WTC11 (cell line): ENCODE data around the gene VAV2. TPM values are rescaled to one million over a fixed set of nuclear protein-coding genes. Genes with fewer than 3 reads are reported as not detected.

ENCODE experiments used
- ATAC-seq: fragments of 200-7000 bp; cut with Tn5 transposase; 2 replicates; pipeline ENCODE4 v1.10.0; 2021; ENCODE audit warnings: mild to moderate bottlenecking, moderate library complexity
- CTCF ChIA-PET: fragments of 300-600 bp; sonication (Branson Sonifier 250); formaldehyde crosslinking; loops from one replicate; lab custom pipeline; 2021; ENCODE audit warnings: antibody characterized with exemption; lab: Charles Lee
- POLR2A ChIA-PET: fragments of 350-600 bp; sonication (Branson Sonifier 250); formaldehyde crosslinking; loops from one replicate; lab custom pipeline; 2021; ENCODE audit warnings: antibody characterized with exemption; lab: Charles Lee
- DNase-seq: peaks from one replicate; pipeline ENCODE4 v3.0.0; 2021; ENCODE audit warnings: low spot score
- H3K27ac Mint-ChIP-seq: 2 replicates; pipeline ENCODE4 v1.8.0; 2021; ENCODE audit warnings: mixed read lengths
- H3K27me3 Mint-ChIP-seq: 2 replicates; pipeline ENCODE4 v1.8.0; 2021; ENCODE audit warnings: low read depth, mild to moderate bottlenecking, moderate library complexity, mixed read lengths
- H3K36me3 Mint-ChIP-seq: 2 replicates; pipeline ENCODE4 v1.8.0; 2021; ENCODE audit warnings: mixed read lengths
- H3K4me1 Mint-ChIP-seq: 2 replicates; pipeline ENCODE4 v1.8.0; 2022; ENCODE audit warnings: mixed read lengths
- H3K4me3 Mint-ChIP-seq: 2 replicates; pipeline ENCODE4 v1.8.0; 2021; ENCODE audit warnings: mild to moderate bottlenecking, moderate library complexity, mixed read lengths
- H3K9me3 Mint-ChIP-seq: 2 replicates; pipeline ENCODE4 v1.8.0; 2021; ENCODE audit warnings: mixed read lengths
- CREM ChIP-seq: sonication (generic); formaldehyde crosslinking; IDR thresholded peaks from 2 replicates; pipeline ENCODE4 v1.8.1; 2022; ENCODE audit warnings: mild to moderate bottlenecking, missing genetic modification reagents, moderate library complexity
- FOXP1 ChIP-seq: sonication (generic); formaldehyde crosslinking; IDR thresholded peaks from 2 replicates; pipeline ENCODE4 v1.8.0; 2022; ENCODE audit warnings: missing genetic modification reagents, mild to moderate bottlenecking, moderate library complexity, borderline replicate concordance
- MYBL2 ChIP-seq: sonication (generic); formaldehyde crosslinking; IDR thresholded peaks from 2 replicates; pipeline ENCODE4 v1.8.1; 2023; ENCODE audit warnings: mild to moderate bottlenecking, moderate library complexity, missing genetic modification reagents
- NFYB ChIP-seq: sonication (generic); formaldehyde crosslinking; conservative IDR thresholded peaks from 2 replicates; pipeline ENCODE4 v1.8.0; 2022; ENCODE audit warnings: low read depth, missing genetic modification reagents
- SOX15 ChIP-seq: fragments of 250-450 bp; sonication (Bioruptor Pico); IDR thresholded peaks from 2 replicates; pipeline ENCODE4 v1.9.0; 2021; ENCODE audit warnings: mild to moderate bottlenecking
- SP1 ChIP-seq: sonication (generic); formaldehyde crosslinking; conservative IDR thresholded peaks from 2 replicates; pipeline ENCODE4 v1.8.1; 2022; ENCODE audit warnings: missing genetic modification reagents
- ZNF121 ChIP-seq: sonication (generic); formaldehyde crosslinking; IDR thresholded peaks from 2 replicates; pipeline ENCODE4 v1.8.0; 2023; ENCODE audit warnings: missing genetic modification reagents
- ZNF671 ChIP-seq: fragments of 250-450 bp; sonication (Bioruptor Pico); IDR thresholded peaks from 2 replicates; pipeline ENCODE4 v1.8.0; 2021; ENCODE audit warnings: mild to moderate bottlenecking
- total RNA-seq: library from RNA; stranded (reverse); gene quantifications from 3 replicates; pipeline ENCODE4 v1.2.3, GENCODE V29; 2021
- TF ChIP-seq, protein P1 (sequence below): sonication (generic); formaldehyde crosslinking; IDR thresholded peaks from 2 replicates; pipeline ENCODE4 v1.8.0; 2023; ENCODE audit warnings: missing genetic modification reagents, mild to moderate bottlenecking, borderline replicate concordance
- TF ChIP-seq, protein P2 (sequence below): sonication (generic); formaldehyde crosslinking; IDR thresholded peaks from 2 replicates; pipeline ENCODE4 v1.8.1; 2023; ENCODE audit warnings: mild to moderate bottlenecking, missing genetic modification reagents, moderate library complexity
- TF ChIP-seq, protein P3 (sequence below): fragments of 250-450 bp; sonication (Bioruptor Pico); IDR thresholded peaks from 2 replicates; pipeline ENCODE4 v1.9.0; 2021; ENCODE audit warnings: mild to moderate bottlenecking, borderline replicate concordance
- TF ChIP-seq, protein P4 (sequence below): sonication (generic); formaldehyde crosslinking; IDR thresholded peaks from 2 replicates; pipeline ENCODE4 v1.8.0; 2022; ENCODE audit warnings: mild to moderate bottlenecking, missing genetic modification reagents
- TF ChIP-seq, protein P5 (sequence below): fragments of 250-450 bp; sonication (Bioruptor Pico); IDR thresholded peaks from 2 replicates; pipeline ENCODE4 v1.8.0; 2021; ENCODE audit warnings: mild to moderate bottlenecking

Gene VAV2
- total RNA-seq, 1 experiment from 2014 or later: 39.7 TPM

DNA sequence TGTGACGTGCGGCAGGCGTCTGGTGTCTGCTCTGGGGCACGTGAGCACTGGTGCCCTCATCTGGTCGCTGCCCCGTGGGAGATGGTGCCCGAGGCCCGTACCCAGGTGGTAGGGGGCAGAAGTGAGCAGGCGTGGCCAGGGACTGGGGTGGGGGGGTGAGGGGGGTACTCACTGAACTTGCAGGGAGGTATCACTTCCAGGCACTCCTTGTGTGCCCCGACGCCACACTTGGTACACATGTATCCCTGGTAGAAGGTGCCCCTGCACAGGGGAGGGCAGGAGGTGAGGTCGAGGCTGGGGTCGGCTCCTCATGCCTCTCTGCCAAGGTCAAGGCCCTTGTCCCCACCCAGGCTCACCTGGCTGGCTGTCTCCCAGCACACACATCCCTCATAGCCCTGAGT lies 208.8 kb downstream of the VAV2 start:
- peaks cover 6% of the 10 kb centered on the region; the same call in 1 of the 2 replicates for H3K36me3 Mint-ChIP-seq
- no peaks in the 10 kb centered on the region for H3K4me1 Mint-ChIP-seq
- ATAC-seq (no peak), DNase-seq (no peak)
- H3K27ac Mint-ChIP-seq: no peak overlapping the region
- POLR2A ChIA-PET: no interaction called here
- TF ChIP-seq, protein P1, sequence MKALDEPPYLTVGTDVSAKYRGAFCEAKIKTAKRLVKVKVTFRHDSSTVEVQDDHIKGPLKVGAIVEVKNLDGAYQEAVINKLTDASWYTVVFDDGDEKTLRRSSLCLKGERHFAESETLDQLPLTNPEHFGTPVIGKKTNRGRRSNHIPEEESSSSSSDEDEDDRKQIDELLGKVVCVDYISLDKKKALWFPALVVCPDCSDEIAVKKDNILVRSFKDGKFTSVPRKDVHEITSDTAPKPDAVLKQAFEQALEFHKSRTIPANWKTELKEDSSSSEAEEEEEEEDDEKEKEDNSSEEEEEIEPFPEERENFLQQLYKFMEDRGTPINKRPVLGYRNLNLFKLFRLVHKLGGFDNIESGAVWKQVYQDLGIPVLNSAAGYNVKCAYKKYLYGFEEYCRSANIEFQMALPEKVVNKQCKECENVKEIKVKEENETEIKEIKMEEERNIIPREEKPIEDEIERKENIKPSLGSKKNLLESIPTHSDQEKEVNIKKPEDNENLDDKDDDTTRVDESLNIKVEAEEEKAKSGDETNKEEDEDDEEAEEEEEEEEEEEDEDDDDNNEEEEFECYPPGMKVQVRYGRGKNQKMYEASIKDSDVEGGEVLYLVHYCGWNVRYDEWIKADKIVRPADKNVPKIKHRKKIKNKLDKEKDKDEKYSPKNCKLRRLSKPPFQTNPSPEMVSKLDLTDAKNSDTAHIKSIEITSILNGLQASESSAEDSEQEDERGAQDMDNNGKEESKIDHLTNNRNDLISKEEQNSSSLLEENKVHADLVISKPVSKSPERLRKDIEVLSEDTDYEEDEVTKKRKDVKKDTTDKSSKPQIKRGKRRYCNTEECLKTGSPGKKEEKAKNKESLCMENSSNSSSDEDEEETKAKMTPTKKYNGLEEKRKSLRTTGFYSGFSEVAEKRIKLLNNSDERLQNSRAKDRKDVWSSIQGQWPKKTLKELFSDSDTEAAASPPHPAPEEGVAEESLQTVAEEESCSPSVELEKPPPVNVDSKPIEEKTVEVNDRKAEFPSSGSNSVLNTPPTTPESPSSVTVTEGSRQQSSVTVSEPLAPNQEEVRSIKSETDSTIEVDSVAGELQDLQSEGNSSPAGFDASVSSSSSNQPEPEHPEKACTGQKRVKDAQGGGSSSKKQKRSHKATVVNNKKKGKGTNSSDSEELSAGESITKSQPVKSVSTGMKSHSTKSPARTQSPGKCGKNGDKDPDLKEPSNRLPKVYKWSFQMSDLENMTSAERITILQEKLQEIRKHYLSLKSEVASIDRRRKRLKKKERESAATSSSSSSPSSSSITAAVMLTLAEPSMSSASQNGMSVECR: no peak
- TF ChIP-seq ZNF671 (CRISPR knock-in tag): no peak
- TF ChIP-seq, protein P2, sequence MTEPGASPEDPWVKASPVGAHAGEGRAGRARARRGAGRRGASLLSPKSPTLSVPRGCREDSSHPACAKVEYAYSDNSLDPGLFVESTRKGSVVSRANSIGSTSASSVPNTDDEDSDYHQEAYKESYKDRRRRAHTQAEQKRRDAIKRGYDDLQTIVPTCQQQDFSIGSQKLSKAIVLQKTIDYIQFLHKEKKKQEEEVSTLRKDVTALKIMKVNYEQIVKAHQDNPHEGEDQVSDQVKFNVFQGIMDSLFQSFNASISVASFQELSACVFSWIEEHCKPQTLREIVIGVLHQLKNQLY: no peak
- TF ChIP-seq CREM (CRISPR knock-in tag): no peak
- no peak for TF ChIP-seq ZNF121 (CRISPR knock-in tag)
- TF ChIP-seq, protein P3, sequence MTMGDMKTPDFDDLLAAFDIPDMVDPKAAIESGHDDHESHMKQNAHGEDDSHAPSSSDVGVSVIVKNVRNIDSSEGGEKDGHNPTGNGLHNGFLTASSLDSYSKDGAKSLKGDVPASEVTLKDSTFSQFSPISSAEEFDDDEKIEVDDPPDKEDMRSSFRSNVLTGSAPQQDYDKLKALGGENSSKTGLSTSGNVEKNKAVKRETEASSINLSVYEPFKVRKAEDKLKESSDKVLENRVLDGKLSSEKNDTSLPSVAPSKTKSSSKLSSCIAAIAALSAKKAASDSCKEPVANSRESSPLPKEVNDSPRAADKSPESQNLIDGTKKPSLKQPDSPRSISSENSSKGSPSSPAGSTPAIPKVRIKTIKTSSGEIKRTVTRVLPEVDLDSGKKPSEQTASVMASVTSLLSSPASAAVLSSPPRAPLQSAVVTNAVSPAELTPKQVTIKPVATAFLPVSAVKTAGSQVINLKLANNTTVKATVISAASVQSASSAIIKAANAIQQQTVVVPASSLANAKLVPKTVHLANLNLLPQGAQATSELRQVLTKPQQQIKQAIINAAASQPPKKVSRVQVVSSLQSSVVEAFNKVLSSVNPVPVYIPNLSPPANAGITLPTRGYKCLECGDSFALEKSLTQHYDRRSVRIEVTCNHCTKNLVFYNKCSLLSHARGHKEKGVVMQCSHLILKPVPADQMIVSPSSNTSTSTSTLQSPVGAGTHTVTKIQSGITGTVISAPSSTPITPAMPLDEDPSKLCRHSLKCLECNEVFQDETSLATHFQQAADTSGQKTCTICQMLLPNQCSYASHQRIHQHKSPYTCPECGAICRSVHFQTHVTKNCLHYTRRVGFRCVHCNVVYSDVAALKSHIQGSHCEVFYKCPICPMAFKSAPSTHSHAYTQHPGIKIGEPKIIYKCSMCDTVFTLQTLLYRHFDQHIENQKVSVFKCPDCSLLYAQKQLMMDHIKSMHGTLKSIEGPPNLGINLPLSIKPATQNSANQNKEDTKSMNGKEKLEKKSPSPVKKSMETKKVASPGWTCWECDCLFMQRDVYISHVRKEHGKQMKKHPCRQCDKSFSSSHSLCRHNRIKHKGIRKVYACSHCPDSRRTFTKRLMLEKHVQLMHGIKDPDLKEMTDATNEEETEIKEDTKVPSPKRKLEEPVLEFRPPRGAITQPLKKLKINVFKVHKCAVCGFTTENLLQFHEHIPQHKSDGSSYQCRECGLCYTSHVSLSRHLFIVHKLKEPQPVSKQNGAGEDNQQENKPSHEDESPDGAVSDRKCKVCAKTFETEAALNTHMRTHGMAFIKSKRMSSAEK (CRISPR knock-in tag): no peak
- TF ChIP-seq, protein P4, sequence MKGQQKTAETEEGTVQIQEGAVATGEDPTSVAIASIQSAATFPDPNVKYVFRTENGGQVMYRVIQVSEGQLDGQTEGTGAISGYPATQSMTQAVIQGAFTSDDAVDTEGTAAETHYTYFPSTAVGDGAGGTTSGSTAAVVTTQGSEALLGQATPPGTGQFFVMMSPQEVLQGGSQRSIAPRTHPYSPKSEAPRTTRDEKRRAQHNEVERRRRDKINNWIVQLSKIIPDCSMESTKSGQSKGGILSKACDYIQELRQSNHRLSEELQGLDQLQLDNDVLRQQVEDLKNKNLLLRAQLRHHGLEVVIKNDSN (CRISPR knock-in tag): no peak
- TF ChIP-seq, protein P5, sequence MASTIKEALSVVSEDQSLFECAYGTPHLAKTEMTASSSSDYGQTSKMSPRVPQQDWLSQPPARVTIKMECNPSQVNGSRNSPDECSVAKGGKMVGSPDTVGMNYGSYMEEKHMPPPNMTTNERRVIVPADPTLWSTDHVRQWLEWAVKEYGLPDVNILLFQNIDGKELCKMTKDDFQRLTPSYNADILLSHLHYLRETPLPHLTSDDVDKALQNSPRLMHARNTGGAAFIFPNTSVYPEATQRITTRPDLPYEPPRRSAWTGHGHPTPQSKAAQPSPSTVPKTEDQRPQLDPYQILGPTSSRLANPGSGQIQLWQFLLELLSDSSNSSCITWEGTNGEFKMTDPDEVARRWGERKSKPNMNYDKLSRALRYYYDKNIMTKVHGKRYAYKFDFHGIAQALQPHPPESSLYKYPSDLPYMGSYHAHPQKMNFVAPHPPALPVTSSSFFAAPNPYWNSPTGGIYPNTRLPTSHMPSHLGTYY (CRISPR knock-in tag): no peak
- no peak for TF ChIP-seq MYBL2 (CRISPR knock-in tag)
- no peak for TF ChIP-seq NFYB (CRISPR knock-in tag)
- no peak for TF ChIP-seq SOX15
- TF ChIP-seq FOXP1 (CRISPR knock-in tag): no peak
- TF ChIP-seq SP1 (CRISPR knock-in tag): no peak
- TF ChIP-seq, all 79 proteins: peak for 0
- no peaks in the 10 kb centered on the region for H3K27me3 Mint-ChIP-seq
- CTCF ChIA-PET: interaction anchor here (1.3 to 3.7 kb wide), 7 partner anchors 11 to 211 kb away, joined by 4 to 80 read pairs (median 9); no protein-coding TSS in a partner anchor
- H3K4me3 Mint-ChIP-seq: no peak overlapping the region
- H3K9me3 Mint-ChIP-seq: no peaks in the 10 kb centered on the region
